Right atrium auricular region (tissue), 2 donors: Measurements from ENCODE around the gene GCNT2. TPM values are rescaled to one million over a fixed set of nuclear protein-coding genes. Genes with fewer than 3 reads are reported as not detected.

Source experiments
- DNase-seq: peaks from one replicate; pipeline ENCODE4 v3.0.0-alpha.2; 2019; ENCODE audit warnings: low spot score
- H3K27ac ChIP-seq, 2 donors: fragments of 200-600 bp; sonication (generic); 1 replicate in 1 of 2; 2 replicates in 1 of 2; pipeline ENCODE4 v1.5.1; 2016 to 2019
- H3K27me3 ChIP-seq, 2 donors: fragments of 200-600 bp; sonication (generic); one replicate each; pipeline versions ENCODE4 v1.5.1 to v1.6.0; 2017 to 2019
- H3K36me3 ChIP-seq: fragments of 200-600 bp; sonication (generic); one replicate; pipeline ENCODE4 v1.5.1; 2016
- H3K4me1 ChIP-seq, 2 donors: fragments of 200-600 bp; sonication (generic); one replicate each; pipeline versions ENCODE4 v1.5.1 to v1.6.0; 2017 to 2019
- H3K4me3 ChIP-seq, 2 donors: fragments of 200-600 bp; sonication (generic); 1 replicate in 1 of 2; 2 replicates in 1 of 2; pipeline ENCODE4 v1.5.1; 2017 to 2019; ENCODE audit warnings: mild to moderate bottlenecking in 1 of 2, moderate library complexity in 1 of 2
- H3K9me3 ChIP-seq, 2 donors: fragments of 200-600 bp; sonication (generic); one replicate each; pipeline ENCODE4 v1.5.1; 2019
- total RNA-seq, 2 donors: library from RNA; depleted of rRNA; stranded (reverse); fragments of >200 nt; gene quantifications; one replicate each; pipeline ENCODE4 v1.1.0, GENCODE V29; 2016
- TF ChIP-seq, protein P1 (sequence below), 2 donors: fragments of 200-600 bp; sonication (generic); IDR thresholded peaks; one replicate each; pipeline ENCODE4 v1.5.1; 2019; ENCODE audit warnings: antibody characterized with exemption in 2 of 2

GCNT2 gene
- total RNA-seq, 2 donors from 2014 or later = 3.3 to 13.5 TPM

DNA sequence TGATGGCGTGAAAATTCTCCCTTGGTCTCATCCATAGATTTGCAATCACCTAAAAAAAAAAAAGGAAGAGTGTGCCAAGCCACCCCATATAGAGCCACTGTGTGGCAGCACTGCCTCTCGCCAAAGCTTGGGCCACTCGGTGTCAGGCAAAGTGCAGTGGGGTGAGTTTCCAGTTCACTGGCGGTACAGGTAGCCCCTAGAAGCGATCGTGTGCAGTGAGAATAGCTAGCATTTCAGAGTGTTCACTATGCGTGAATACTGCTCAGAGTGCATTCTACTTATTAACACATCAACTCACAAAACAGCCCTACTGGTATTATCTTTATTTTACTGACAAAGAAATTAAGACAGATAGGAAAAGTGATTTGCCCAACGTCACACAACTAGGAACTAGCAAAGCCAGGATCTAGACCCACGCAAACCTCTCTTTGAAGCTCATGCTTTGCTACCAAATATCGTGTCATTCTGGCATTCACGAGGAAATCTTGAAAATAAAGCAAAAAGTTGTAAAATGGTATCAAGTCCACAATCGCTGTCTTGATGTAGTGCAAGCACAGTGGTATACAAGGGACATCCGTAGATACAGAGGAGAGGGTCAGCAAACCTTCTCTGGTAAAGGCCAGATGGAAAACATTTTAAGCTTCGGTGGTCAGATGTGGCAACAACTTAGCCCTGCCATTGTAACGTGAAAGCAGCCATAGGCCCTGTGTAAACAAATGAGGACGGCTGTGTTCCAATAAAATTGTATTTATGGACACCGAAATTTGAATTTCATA is 10.4 kb upstream of the GCNT2 start:
- DNase-seq = no peak
- peak overlapping the region; percentile 67 to 80 for H3K27ac ChIP-seq

DNA sequence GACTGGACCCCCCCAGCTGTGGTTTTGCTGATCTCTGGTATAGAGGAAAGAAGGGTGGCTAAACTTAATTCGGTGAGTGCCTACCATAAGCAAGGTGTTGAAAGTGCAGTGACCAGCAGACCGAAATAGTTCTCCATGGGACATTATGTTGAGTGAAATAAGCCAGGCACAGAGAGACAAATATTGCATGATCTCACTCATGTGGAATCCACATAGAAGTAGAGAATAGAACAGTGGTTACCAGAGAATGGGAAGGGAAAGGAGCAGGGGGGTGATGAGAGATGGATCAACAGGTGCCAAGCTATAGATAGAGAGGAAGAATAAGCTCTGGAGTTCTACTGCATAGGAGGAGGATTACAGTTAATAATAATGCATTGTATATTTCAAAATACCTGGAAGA is 9.7 kb upstream of the GCNT2 start:
- no peak overlapping the region for H3K4me3 ChIP-seq
- TF ChIP-seq, protein P1, sequence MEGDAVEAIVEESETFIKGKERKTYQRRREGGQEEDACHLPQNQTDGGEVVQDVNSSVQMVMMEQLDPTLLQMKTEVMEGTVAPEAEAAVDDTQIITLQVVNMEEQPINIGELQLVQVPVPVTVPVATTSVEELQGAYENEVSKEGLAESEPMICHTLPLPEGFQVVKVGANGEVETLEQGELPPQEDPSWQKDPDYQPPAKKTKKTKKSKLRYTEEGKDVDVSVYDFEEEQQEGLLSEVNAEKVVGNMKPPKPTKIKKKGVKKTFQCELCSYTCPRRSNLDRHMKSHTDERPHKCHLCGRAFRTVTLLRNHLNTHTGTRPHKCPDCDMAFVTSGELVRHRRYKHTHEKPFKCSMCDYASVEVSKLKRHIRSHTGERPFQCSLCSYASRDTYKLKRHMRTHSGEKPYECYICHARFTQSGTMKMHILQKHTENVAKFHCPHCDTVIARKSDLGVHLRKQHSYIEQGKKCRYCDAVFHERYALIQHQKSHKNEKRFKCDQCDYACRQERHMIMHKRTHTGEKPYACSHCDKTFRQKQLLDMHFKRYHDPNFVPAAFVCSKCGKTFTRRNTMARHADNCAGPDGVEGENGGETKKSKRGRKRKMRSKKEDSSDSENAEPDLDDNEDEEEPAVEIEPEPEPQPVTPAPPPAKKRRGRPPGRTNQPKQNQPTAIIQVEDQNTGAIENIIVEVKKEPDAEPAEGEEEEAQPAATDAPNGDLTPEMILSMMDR (IDR thresholded peaks at IDR 0.05) = no peak
- no peaks in the 10 kb centered on the region for H3K4me1 ChIP-seq
- no peaks in the 10 kb centered on the region for H3K27me3 ChIP-seq
- H3K27ac ChIP-seq = peak overlapping the region; percentile 67 to 80
- DNase-seq = no peak
- H3K9me3 ChIP-seq = no peaks in the 10 kb centered on the region
- H3K36me3 ChIP-seq = no peaks in the 10 kb centered on the region

More for the DNA sequence above, 10.4 kb upstream of the GCNT2 start:
- Histone ChIP-seq H3K36me3 (no peaks in the 10 kb centered on the region), H3K4me1 (no peaks in the 10 kb centered on the region), H3K9me3 (no peaks in the 10 kb centered on the region), H3K27me3 (no peaks in the 10 kb centered on the region), H3K4me3 (peak overlapping the region in 1 of 2 donors; percentile 11)
- TF ChIP-seq, protein P1 (IDR thresholded peaks at IDR 0.05) = peak; percentile 34 to 77

DNA sequence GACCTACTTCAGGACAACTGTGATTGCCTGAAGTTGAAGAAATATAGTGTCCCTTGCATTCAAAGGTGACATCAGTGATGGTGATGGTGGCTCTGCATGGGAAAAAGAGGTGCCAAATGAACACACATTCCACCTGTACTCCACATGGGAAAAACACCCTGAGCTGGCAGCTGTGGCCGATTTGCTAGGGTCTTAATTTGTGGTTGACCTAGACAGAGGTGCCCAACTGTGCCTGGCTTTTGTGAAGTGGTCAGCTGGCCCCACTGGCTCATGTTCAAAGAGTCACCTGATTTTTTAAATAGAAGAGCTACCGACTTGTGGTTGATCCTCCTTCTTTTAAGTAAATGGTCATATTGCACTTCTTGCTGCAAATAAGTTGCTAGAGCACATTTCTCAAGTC is 7.6 kb upstream of the GCNT2 start:
- Histone ChIP-seq H3K27ac (no peak overlapping the region), H3K4me1 (no peaks in the 10 kb centered on the region), H3K4me3 (no peak overlapping the region), H3K36me3 (no peaks in the 10 kb centered on the region), H3K9me3 (no peaks in the 10 kb centered on the region), H3K27me3 (no peaks in the 10 kb centered on the region)
- no peak for DNase-seq
- TF ChIP-seq, protein P1 (IDR thresholded peaks at IDR 0.05) = no peak

DNA sequence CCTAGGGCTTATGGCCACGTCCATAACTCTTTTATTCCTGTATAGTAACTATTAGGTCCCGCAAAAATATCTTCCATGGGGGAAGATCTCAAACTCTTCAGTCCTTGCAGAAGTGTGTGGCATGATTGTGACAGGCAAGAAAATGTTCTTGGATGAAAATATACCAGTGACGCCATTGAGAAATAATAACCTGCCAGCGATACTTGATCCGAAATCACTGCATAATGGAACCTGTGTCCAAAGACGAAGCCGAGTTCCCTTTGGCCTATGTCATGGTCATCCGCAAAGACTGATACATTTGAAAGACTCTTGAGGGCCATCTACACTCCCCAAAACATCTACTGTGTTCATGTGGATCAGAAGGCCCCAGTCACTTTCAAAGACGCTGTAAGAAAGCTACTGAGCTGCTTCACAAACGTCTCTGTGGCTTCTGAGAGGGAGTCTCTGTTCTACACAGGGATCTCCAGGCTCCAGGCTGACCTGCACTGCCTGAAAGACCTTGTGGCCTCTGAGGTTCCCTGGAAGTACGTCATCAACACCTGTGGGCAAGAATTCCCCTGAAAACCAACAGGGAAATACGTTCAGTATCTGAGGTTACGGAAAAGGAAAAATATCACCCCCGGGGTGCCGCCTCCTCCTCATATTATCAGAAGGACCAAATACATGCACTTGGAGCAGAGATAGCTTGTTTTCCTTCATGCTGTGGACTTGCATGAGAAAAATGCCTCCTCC is 6.9 kb upstream of the GCNT2 start:
- Histone ChIP-seq H3K36me3 (no peaks in the 10 kb centered on the region), H3K27me3 (no peaks in the 10 kb centered on the region), H3K4me3 (no peak overlapping the region), H3K27ac (no peak overlapping the region), H3K9me3 (no peaks in the 10 kb centered on the region), H3K4me1 (no peaks in the 10 kb centered on the region)
- TF ChIP-seq, protein P1 (IDR thresholded peaks at IDR 0.05) = no peak
- DNase-seq = no peak

DNA sequence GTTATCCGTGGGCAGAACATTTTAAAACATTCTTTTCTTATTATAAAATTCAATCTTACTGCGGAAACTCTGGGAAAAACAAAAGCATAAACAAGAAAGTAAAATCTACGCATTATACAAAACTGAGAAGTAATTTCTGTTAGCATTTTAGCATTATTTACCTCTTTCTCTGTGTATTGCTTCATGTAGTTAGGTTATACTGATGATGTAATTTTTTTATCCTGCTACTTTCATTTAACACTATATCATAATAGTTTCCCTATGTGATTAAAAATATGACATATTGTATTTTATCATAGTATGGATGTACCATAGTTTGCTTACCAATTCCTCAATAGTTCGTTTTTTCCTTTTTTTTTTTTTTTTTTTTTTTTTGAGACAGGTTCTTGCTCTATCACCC is 4.2 kb upstream of the GCNT2 start:
- H3K36me3 ChIP-seq = no peaks in the 10 kb centered on the region
- H3K4me3 ChIP-seq = no peak overlapping the region
- DNase-seq = no peak
- no peaks in the 10 kb centered on the region for H3K9me3 ChIP-seq
- H3K27me3 ChIP-seq = no peaks in the 10 kb centered on the region
- no peak overlapping the region for H3K27ac ChIP-seq
- TF ChIP-seq, protein P1 (IDR thresholded peaks at IDR 0.05) = no peak
- H3K4me1 ChIP-seq = peaks cover 0 to 8% of the 10 kb centered on the region in 2 donors
